Measurements from ENCODE around the gene IRAK1BP1.
A peak's percentile ranks its signal among the peaks of the same experiment; 100 is the strongest.

Gene IRAK1BP1

GRCh38 chr6:78867370-78868040 lies at the start of gene IRAK1BP1:
IRAK1BP1 (plus strand) TSS chr6:78867551; CDS start chr6:78867577, 26 bp downstream.
- H3K4me3 ChIP-seq (ENCODE audit: severe bottlenecking) = peak within 1 kb of the TSS; percentile 73
- DNase-seq (ENCODE audit: low spot score) = peak; percentile 85
- H3K27ac ChIP-seq (ENCODE audit: poor library complexity, severe bottlenecking) = peak within 1 kb of the TSS; percentile 14
- H3K36me3 ChIP-seq (ENCODE audit: low read depth) = no peaks in the 10 kb centered on the region
- H3K27me3 ChIP-seq (ENCODE audit: insufficient read depth, poor library complexity, severe bottlenecking) = no peaks in the 10 kb centered on the region
- TF ChIP-seq, protein P1, sequence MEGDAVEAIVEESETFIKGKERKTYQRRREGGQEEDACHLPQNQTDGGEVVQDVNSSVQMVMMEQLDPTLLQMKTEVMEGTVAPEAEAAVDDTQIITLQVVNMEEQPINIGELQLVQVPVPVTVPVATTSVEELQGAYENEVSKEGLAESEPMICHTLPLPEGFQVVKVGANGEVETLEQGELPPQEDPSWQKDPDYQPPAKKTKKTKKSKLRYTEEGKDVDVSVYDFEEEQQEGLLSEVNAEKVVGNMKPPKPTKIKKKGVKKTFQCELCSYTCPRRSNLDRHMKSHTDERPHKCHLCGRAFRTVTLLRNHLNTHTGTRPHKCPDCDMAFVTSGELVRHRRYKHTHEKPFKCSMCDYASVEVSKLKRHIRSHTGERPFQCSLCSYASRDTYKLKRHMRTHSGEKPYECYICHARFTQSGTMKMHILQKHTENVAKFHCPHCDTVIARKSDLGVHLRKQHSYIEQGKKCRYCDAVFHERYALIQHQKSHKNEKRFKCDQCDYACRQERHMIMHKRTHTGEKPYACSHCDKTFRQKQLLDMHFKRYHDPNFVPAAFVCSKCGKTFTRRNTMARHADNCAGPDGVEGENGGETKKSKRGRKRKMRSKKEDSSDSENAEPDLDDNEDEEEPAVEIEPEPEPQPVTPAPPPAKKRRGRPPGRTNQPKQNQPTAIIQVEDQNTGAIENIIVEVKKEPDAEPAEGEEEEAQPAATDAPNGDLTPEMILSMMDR (IDR thresholded peaks at IDR 0.05; ENCODE audit: poor library complexity, severe bottlenecking) = peak; percentile 34
- peaks cover 3% of the 10 kb centered on the region for H3K4me1 ChIP-seq (ENCODE audit: insufficient read depth, poor library complexity, severe bottlenecking)
- H3K9me3 ChIP-seq (ENCODE audit: severe bottlenecking) = no peaks in the 10 kb centered on the region
- peak; percentile 93 for ATAC-seq (ENCODE audit: low read depth)

DNA sequence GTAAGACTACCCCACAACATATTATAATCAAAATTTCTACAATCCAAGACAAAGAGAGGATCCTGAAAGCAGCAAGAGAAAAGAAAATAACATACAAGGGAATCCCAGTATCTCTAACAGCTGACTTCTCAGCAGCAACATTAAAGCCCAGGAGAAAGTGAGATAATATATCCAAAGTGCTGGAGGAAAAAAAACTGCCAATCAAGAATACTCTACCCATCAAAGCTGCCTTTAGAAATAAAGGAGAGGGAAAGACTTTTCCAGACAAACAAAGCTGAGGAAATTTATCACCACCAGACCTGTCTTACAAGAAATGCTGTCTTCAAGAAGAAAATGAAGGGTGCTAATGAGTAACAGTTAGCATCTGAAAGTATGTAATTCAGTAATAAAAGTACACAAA lies 43.3 kb upstream of the IRAK1BP1 start:
- Histone ChIP-seq H3K36me3 (ENCODE audit: low read depth) (no peaks in the 10 kb centered on the region), H3K27ac (ENCODE audit: poor library complexity, severe bottlenecking) (no peak overlapping the region), H3K4me3 (ENCODE audit: severe bottlenecking) (no peak overlapping the region), H3K27me3 (ENCODE audit: insufficient read depth, poor library complexity, severe bottlenecking) (no peaks in the 10 kb centered on the region), H3K9me3 (ENCODE audit: severe bottlenecking) (no peaks in the 10 kb centered on the region), H3K4me1 (ENCODE audit: insufficient read depth, poor library complexity, severe bottlenecking) (no peaks in the 10 kb centered on the region)
- DNase-seq (ENCODE audit: low spot score) (no peak), ATAC-seq (ENCODE audit: low read depth) (no peak)
- TF ChIP-seq, protein P1 (IDR thresholded peaks at IDR 0.05; ENCODE audit: poor library complexity, severe bottlenecking) = no peak

- Histone ChIP-seq H3K4me3 (ENCODE audit: severe bottlenecking) (no peak overlapping the region), H3K27me3 (ENCODE audit: insufficient read depth, poor library complexity, severe bottlenecking) (no peaks in the 10 kb centered on the region), H3K4me1 (ENCODE audit: insufficient read depth, poor library complexity, severe bottlenecking) (no peaks in the 10 kb centered on the region), H3K36me3 (ENCODE audit: low read depth) (no peaks in the 10 kb centered on the region), H3K9me3 (ENCODE audit: severe bottlenecking) (no peaks in the 10 kb centered on the region), H3K27ac (ENCODE audit: poor library complexity, severe bottlenecking) (no peak overlapping the region)
- DNase-seq (ENCODE audit: low spot score) (no peak), ATAC-seq (ENCODE audit: low read depth) (no peak)
- TF ChIP-seq, protein P1 (IDR thresholded peaks at IDR 0.05; ENCODE audit: poor library complexity, severe bottlenecking) = no peak
These were observed 37.9 kb upstream of the IRAK1BP1 start for GRCh38 chr6:78829407-78829806.

GRCh38 chr6:78830805-78831204 lies 36.5 kb upstream of the IRAK1BP1 start:
- Histone ChIP-seq H3K36me3 (ENCODE audit: low read depth) (no peaks in the 10 kb centered on the region), H3K27me3 (ENCODE audit: insufficient read depth, poor library complexity, severe bottlenecking) (no peaks in the 10 kb centered on the region), H3K9me3 (ENCODE audit: severe bottlenecking) (no peaks in the 10 kb centered on the region), H3K4me3 (ENCODE audit: severe bottlenecking) (no peak overlapping the region), H3K4me1 (ENCODE audit: insufficient read depth, poor library complexity, severe bottlenecking) (no peaks in the 10 kb centered on the region), H3K27ac (ENCODE audit: poor library complexity, severe bottlenecking) (no peak overlapping the region)
- no peak for ATAC-seq (ENCODE audit: low read depth)
- no peak for DNase-seq (ENCODE audit: low spot score)
- TF ChIP-seq, protein P1 (IDR thresholded peaks at IDR 0.05; ENCODE audit: poor library complexity, severe bottlenecking) = no peak

- ATAC-seq (ENCODE audit: low read depth) (no peak), DNase-seq (ENCODE audit: low spot score) (no peak)
- Histone ChIP-seq H3K4me1 (ENCODE audit: insufficient read depth, poor library complexity, severe bottlenecking) (no peaks in the 10 kb centered on the region), H3K9me3 (ENCODE audit: severe bottlenecking) (no peaks in the 10 kb centered on the region), H3K4me3 (ENCODE audit: severe bottlenecking) (no peak overlapping the region), H3K27me3 (ENCODE audit: insufficient read depth, poor library complexity, severe bottlenecking) (no peaks in the 10 kb centered on the region), H3K36me3 (ENCODE audit: low read depth) (no peaks in the 10 kb centered on the region), H3K27ac (ENCODE audit: poor library complexity, severe bottlenecking) (no peak overlapping the region)
- TF ChIP-seq, protein P1 (IDR thresholded peaks at IDR 0.05; ENCODE audit: poor library complexity, severe bottlenecking) = no peak
These were observed 35.9 kb upstream of the IRAK1BP1 start for GRCh38 chr6:78831492-78831891.

All from RWPE2 (cell line).